Tibial nerve (tissue), 4 donors: ENCODE results near the gene UBE2D2. TPM values are rescaled to one million over a fixed set of nuclear protein-coding genes. Genes with fewer than 3 reads are reported as not detected.

Source experiments
- DNase-seq, 2 donors: peaks; one replicate each; pipeline ENCODE4 v3.0.0-alpha.2; 2019; ENCODE audit warnings: low spot score in 2 of 2
- H3K27ac ChIP-seq, 4 donors: fragments of 200-600 bp; sonication (generic) in 3 of 4; one replicate each; pipeline ENCODE4 v1.5.1; 2017 to 2019; ENCODE audit warnings: mild to moderate bottlenecking in 1 of 4
- H3K27me3 ChIP-seq, 2 donors: fragments of 200-600 bp; sonication (generic) in 1 of 2; one replicate each; pipeline versions ENCODE4 v1.5.1 to v1.6.0; 2017 to 2019
- H3K36me3 ChIP-seq, 3 donors: fragments of 200-600 bp; sonication (generic); one replicate each; pipeline ENCODE4 v1.5.1; 2018 to 2019
- H3K4me1 ChIP-seq, 4 donors: fragments of 200-600 bp; sonication (generic) in 3 of 4; one replicate each; pipeline ENCODE4 v1.5.1; 2017 to 2019
- H3K4me3 ChIP-seq, 4 donors: fragments of 200-600 bp; sonication (generic) in 3 of 4; one replicate each; pipeline ENCODE4 v1.5.1; 2017 to 2019; ENCODE audit warnings: mild to moderate bottlenecking in 1 of 4, moderate library complexity in 1 of 4
- H3K9me3 ChIP-seq, 4 donors: fragments of 200-600 bp; sonication (generic) in 3 of 4; one replicate each; pipeline ENCODE4 v1.5.1; 2017 to 2019
- CTCF ChIP-seq, 5 experiments: fragments of 200-600 bp in 3 of 5; fragments of 450-650 bp in 2 of 5; sonication (generic) in 3 of 5; IDR thresholded peaks; one replicate each; pipeline ENCODE4 v1.5.1; 2016 to 2019; ENCODE audit warnings: antibody characterized with exemption in 5 of 5, mild to moderate bottlenecking in 3 of 5, moderate library complexity in 2 of 5
- EP300 ChIP-seq, 2 donors: sonication (generic); formaldehyde crosslinking; IDR thresholded peaks; one replicate each; pipeline ENCODE4 v1.6.1; 2017; ENCODE audit warnings: antibody characterized with exemption in 2 of 2, mild to moderate bottlenecking in 1 of 2
- POLR2A ChIP-seq, 2 donors: fragments of 450-650 bp; IDR thresholded peaks; one replicate each; pipeline ENCODE4 v1.6.1; 2017; ENCODE audit warnings: antibody characterized with exemption in 2 of 2, mild to moderate bottlenecking in 2 of 2, moderate library complexity in 2 of 2
- WGBS, 2 donors: methylation state at CpG; one replicate each; pipeline ENCODE4 v1.1.5; 2018; 5-methylcytosine and 5-hydroxymethylcytosine counted together
- total RNA-seq, 4 donors: library from RNA; depleted of rRNA; stranded (reverse); fragments of >200 nt; gene quantifications; one replicate each; pipeline ENCODE4 v1.1.0, GENCODE V29; 2016

Gene UBE2D2
- total RNA-seq, 4 donors from 2014 or later: 85.9 to 118 (median 99.7) TPM

- no peaks in the 10 kb centered on the region for H3K36me3 ChIP-seq
- H3K27me3 ChIP-seq: no peaks in the 10 kb centered on the region
- DNase-seq: no peak
- no peak overlapping the region for H3K4me3 ChIP-seq
- 64 to 66% methylated on average over 13 to 14 of the region's 14 CpGs for WGBS, 2 donors
- peaks cover 0 to 98% (median 89%) of the 10 kb centered on the region in 4 donors for H3K4me1 ChIP-seq
- H3K27ac ChIP-seq: peak overlapping the region in 3 of 4 donors; percentile 89 to 98 (median 91)
- TF ChIP-seq CTCF (IDR thresholded peaks at IDR 0.05) (no peak), POLR2A (IDR thresholded peaks at IDR 0.05) (no peak), EP300 (IDR thresholded peaks at IDR 0.05) (no peak)
- no peaks in the 10 kb centered on the region for H3K9me3 ChIP-seq
Observed at GRCh38 chr5:139663207-139664085, 102.3 kb downstream of the UBE2D2 start.

- 41 to 61% methylated on average over 7 to 9 of the region's 9 CpGs for WGBS, 2 donors
- Histone ChIP-seq H3K36me3 (no peaks in the 10 kb centered on the region), H3K4me3 (no peak overlapping the region), H3K4me1 (peaks cover 0 to 98% (median 89%) of the 10 kb centered on the region in 4 donors), H3K27ac (peak overlapping the region; percentile 47 to 98 (median 70)), H3K27me3 (no peaks in the 10 kb centered on the region), H3K9me3 (no peaks in the 10 kb centered on the region)
- TF ChIP-seq EP300 (IDR thresholded peaks at IDR 0.05) (peak in 1 of 2 donors; percentile 11), POLR2A (IDR thresholded peaks at IDR 0.05) (no peak)
- no peak for DNase-seq
Observed at GRCh38 chr5:139664086-139664693, 103.1 kb downstream of the UBE2D2 start.

GRCh38 chr5:139664727-139665351 is 103.7 kb downstream of the UBE2D2 start:
- Histone ChIP-seq H3K36me3 (no peaks in the 10 kb centered on the region), H3K4me1 (peaks cover 0 to 98% (median 89%) of the 10 kb centered on the region in 4 donors), H3K4me3 (no peak overlapping the region), H3K27ac (peak overlapping the region; percentile 47 to 98 (median 90)), H3K27me3 (no peaks in the 10 kb centered on the region), H3K9me3 (no peaks in the 10 kb centered on the region)
- DNase-seq: no peak
- TF ChIP-seq EP300 (IDR thresholded peaks at IDR 0.05) (peak in 1 of 2 donors; percentile 45), CTCF (IDR thresholded peaks at IDR 0.05) (no peak)
- 22 to 44% methylated on average over 12 to 15 of the region's 15 CpGs for WGBS, 2 donors

GRCh38 chr5:139665626-139666025 is 104.5 kb downstream of the UBE2D2 start:
- no peak for DNase-seq
- Histone ChIP-seq H3K27ac (peak overlapping the region; percentile 47 to 98 (median 90)), H3K36me3 (no peaks in the 10 kb centered on the region), H3K4me3 (no peak overlapping the region), H3K27me3 (no peaks in the 10 kb centered on the region), H3K4me1 (peaks cover 0 to 98% (median 88%) of the 10 kb centered on the region in 4 donors), H3K9me3 (no peaks in the 10 kb centered on the region)
- WGBS, 2 donors: 55 to 76% methylated on average over 11 of the region's 11 CpGs
- TF ChIP-seq POLR2A (IDR thresholded peaks at IDR 0.05): no peak
- no peak for TF ChIP-seq EP300 (IDR thresholded peaks at IDR 0.05)
- TF ChIP-seq CTCF (IDR thresholded peaks at IDR 0.05): no peak

- Histone ChIP-seq H3K27me3 (no peaks in the 10 kb centered on the region), H3K9me3 (no peaks in the 10 kb centered on the region), H3K4me1 (peaks cover 0 to 98% (median 89%) of the 10 kb centered on the region in 4 donors), H3K4me3 (no peak overlapping the region), H3K27ac (peak overlapping the region in 3 of 4 donors; percentile 90 to 98 (median 91)), H3K36me3 (no peaks in the 10 kb centered on the region)
- no peak for DNase-seq
- 67 to 69% methylated on average over 6 to 7 of the region's 7 CpGs for WGBS, 2 donors
- no peak for TF ChIP-seq EP300 (IDR thresholded peaks at IDR 0.05)
- TF ChIP-seq POLR2A (IDR thresholded peaks at IDR 0.05): no peak
- no peak for TF ChIP-seq CTCF (IDR thresholded peaks at IDR 0.05)
Observed at GRCh38 chr5:139666551-139666950, 105.4 kb downstream of the UBE2D2 start.
